Activated T-helper 1 cell treated with anti-CD3 and anti-CD28 coated beads, Interleukin-12 subunit alpha, Interleukin-12 subunit beta, Interleukin-2, Interleukin-4 antibody, amounts not matched to agents 30 ng/mL and 10 ng/mL and 1 ng/mL, durations not matched to agents 14 hours and 24 hours and 36 hours (primary cell): ENCODE measurements around the gene SOWAHA. TPM values are rescaled to one million over a fixed set of nuclear protein-coding genes. Genes with fewer than 3 reads are reported as not detected.
"Not testable (repeated sequence)": the region's sequence is repeated elsewhere in the genome, so short reads cannot be mapped to it uniquely, and the experiment has no call there.

Experiments used
- DNase-seq: peaks from one replicate; pipeline ENCODE4 v3.0.0; 2021; ENCODE audit warnings: low spot score
- H3K27ac Mint-ChIP-seq: one replicate; pipeline ENCODE4 v1.8.0; 2021; ENCODE audit warnings: mild to moderate bottlenecking, mixed read lengths
- H3K27me3 Mint-ChIP-seq: one replicate; pipeline ENCODE4 v1.8.0; 2022; ENCODE audit warnings: mild to moderate bottlenecking, moderate library complexity, mixed read lengths; ENCODE audit not compliant: insufficient read depth
- H3K36me3 Mint-ChIP-seq: one replicate; pipeline ENCODE4 v1.8.0; 2021; ENCODE audit warnings: low read depth, mixed read lengths
- H3K4me1 Mint-ChIP-seq: one replicate; pipeline ENCODE4 v1.8.0; 2021; ENCODE audit warnings: low read depth, mixed read lengths
- H3K4me3 Mint-ChIP-seq: one replicate; pipeline ENCODE4 v1.8.0; 2021; ENCODE audit warnings: mild to moderate bottlenecking, moderate library complexity, mixed read lengths
- H3K9me3 Mint-ChIP-seq: one replicate; pipeline ENCODE4 v1.8.0; 2021; ENCODE audit warnings: mixed read lengths
- intact Hi-C: fragments of 100-400 bp; cut with micrococcal nuclease; formaldehyde crosslinking; loops from one replicate; pipeline ENCODE4 v1.15.1; 2024
- total RNA-seq: library from RNA; stranded (reverse); gene quantifications from 2 replicates; pipeline ENCODE4 v1.2.3, GENCODE V29; 2022

SOWAHA gene
- total RNA-seq, 1 donor from 2014 or later: 0.54 TPM

GRCh38 chr5:132782101-132782500 is 31.0 kb upstream of the SOWAHA start:
- no peak overlapping the region for H3K4me3 Mint-ChIP-seq
- intact Hi-C loops: no loop called here
- no peaks in the 10 kb centered on the region for H3K9me3 Mint-ChIP-seq
- H3K36me3 Mint-ChIP-seq: peaks cover 1% of the 10 kb centered on the region
- H3K4me1 Mint-ChIP-seq: peaks cover 37% of the 10 kb centered on the region
- H3K27me3 Mint-ChIP-seq: peaks cover 49% of the 10 kb centered on the region
- DNase-seq: no peak
- H3K27ac Mint-ChIP-seq: no peak overlapping the region

DNA sequence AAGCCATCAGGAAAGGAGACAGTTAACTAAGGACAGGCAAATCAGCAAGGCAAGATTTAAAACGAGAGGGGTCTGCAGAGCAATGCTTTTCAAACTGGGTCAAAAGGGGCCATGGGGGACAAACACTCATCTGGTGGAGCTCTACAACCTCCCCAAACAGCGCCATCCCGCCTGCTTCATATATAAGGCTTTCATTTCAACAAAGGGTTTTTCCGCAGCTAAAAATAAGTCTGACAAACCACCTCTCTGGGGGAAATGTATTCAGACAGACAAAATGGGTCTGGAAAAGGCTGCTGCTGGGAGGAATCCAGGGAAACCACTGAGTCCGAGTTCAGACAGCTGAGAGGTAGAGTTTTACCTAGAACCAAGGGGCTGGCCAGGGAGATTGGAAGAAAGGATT is 27.7 kb upstream of the SOWAHA start:
- no peaks in the 10 kb centered on the region for H3K9me3 Mint-ChIP-seq
- intact Hi-C loops: no loop called here
- peaks cover 33% of the 10 kb centered on the region for H3K27me3 Mint-ChIP-seq
- no peak for DNase-seq
- H3K36me3 Mint-ChIP-seq: no peaks in the 10 kb centered on the region
- no peak overlapping the region for H3K27ac Mint-ChIP-seq
- no peak overlapping the region for H3K4me3 Mint-ChIP-seq
- peaks cover 17% of the 10 kb centered on the region for H3K4me1 Mint-ChIP-seq

GRCh38 chr5:132785864-132786263 is 27.2 kb upstream of the SOWAHA start:
- intact Hi-C loops: no loop called here
- peaks cover 32% of the 10 kb centered on the region for H3K27me3 Mint-ChIP-seq

GRCh38 chr5:132787076-132787475 is 26.0 kb upstream of the SOWAHA start:
- Mint-ChIP-seq H3K9me3 (no peaks in the 10 kb centered on the region), H3K27me3 (peaks cover 23% of the 10 kb centered on the region), H3K27ac (no peak overlapping the region), H3K36me3 (no peaks in the 10 kb centered on the region), H3K4me1 (peaks cover 16% of the 10 kb centered on the region), H3K4me3 (no peak overlapping the region)
- DNase-seq: no peak
- intact Hi-C loops: no loop called here

More at GRCh38 chr5:132785864-132786263, 27.2 kb upstream of the SOWAHA start:
- DNase-seq: no peak
- Mint-ChIP-seq H3K27ac (no peak overlapping the region), H3K36me3 (no peaks in the 10 kb centered on the region), H3K9me3 (no peaks in the 10 kb centered on the region), H3K4me1 (peaks cover 20% of the 10 kb centered on the region), H3K4me3 (no peak overlapping the region)

GRCh38 chr5:132788508-132788907 is 24.6 kb upstream of the SOWAHA start:
- Mint-ChIP-seq H3K4me3 (no peak overlapping the region), H3K9me3 (no peaks in the 10 kb centered on the region), H3K36me3 (no peaks in the 10 kb centered on the region), H3K27me3 (peaks cover 23% of the 10 kb centered on the region), H3K4me1 (peaks cover 15% of the 10 kb centered on the region), H3K27ac (no peak overlapping the region)
- intact Hi-C loops: no loop called here
- no peak for DNase-seq

- H3K27ac Mint-ChIP-seq: no peak overlapping the region
- DNase-seq: no peak
- peaks cover 20% of the 10 kb centered on the region for H3K27me3 Mint-ChIP-seq
- H3K9me3 Mint-ChIP-seq: no peaks in the 10 kb centered on the region
- no peak overlapping the region for H3K4me3 Mint-ChIP-seq
- intact Hi-C loops: no loop called here
- no peaks in the 10 kb centered on the region for H3K36me3 Mint-ChIP-seq
- peaks cover 15% of the 10 kb centered on the region for H3K4me1 Mint-ChIP-seq
Observed at GRCh38 chr5:132788990-132789886, 23.9 kb upstream of the SOWAHA start.

DNA sequence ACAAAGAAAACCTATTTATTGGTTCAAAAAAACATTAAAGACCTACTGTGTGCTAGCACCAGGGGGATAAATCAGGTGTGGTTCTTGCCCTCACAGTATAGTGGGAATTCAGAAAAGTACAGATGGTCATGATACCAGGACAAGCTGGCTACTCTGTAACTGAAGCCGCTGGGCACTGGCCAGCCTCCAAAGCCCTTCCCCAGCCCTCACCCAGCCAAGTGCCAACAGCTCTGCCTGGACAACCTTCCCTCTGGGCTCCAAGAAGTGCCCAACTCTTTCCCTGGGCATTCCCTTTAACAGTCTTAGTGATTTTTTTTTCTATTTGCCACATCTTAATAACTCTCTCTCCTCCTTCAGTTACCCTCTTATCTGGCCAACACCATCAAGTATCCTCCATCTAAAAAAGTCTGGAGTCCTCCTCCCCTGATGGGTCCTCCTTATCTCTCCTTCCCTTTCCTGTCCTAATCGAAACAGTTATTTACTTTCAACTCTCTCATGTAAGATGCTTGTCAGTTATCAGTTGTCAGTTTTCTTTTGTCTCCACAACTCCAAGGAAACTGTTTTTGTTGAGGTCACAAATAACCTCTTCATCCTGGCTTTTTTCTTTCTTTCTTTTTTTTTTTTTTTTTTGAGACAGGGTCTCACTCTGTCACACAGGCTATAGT is 22.8 kb upstream of the SOWAHA start:
- intact Hi-C loops: no loop called here
- peaks cover 10% of the 10 kb centered on the region for H3K4me1 Mint-ChIP-seq
- peaks cover 23% of the 10 kb centered on the region for H3K27me3 Mint-ChIP-seq
- DNase-seq: no peak
- no peak overlapping the region for H3K27ac Mint-ChIP-seq
- H3K4me3 Mint-ChIP-seq: no peak overlapping the region
- no peaks in the 10 kb centered on the region for H3K9me3 Mint-ChIP-seq
- H3K36me3 Mint-ChIP-seq: no peaks in the 10 kb centered on the region

DNA sequence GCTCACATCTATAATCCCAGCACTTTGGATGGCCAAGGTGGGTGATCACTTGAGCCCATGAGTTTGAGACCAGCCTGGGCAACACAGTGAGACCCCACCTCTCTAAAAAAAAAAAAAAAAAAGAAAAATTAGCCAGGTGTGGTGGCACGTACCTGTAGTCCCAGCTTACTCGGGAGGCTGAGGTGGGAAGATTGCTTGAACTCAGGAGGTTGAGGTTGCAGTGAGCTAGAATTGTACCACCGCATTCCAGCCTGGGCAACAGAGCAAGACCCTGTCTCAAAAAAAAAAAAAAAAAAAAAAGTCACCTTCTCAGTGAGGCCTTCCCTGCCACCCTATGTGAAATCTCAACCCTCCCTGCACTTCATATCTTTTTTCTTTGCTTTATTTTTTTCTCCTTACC is 22.1 kb upstream of the SOWAHA start:
- DNase-seq: no peak
- Mint-ChIP-seq H3K36me3 (no peaks in the 10 kb centered on the region), H3K9me3 (no peaks in the 10 kb centered on the region), H3K4me1 (peaks cover 4% of the 10 kb centered on the region), H3K27me3 (peaks cover 25% of the 10 kb centered on the region), H3K4me3 (no peak overlapping the region), H3K27ac (no peak overlapping the region)
- intact Hi-C loops: no loop called here

- H3K27ac Mint-ChIP-seq: no peak overlapping the region
- H3K4me3 Mint-ChIP-seq: no peak overlapping the region
- peaks cover 6% of the 10 kb centered on the region for H3K4me1 Mint-ChIP-seq
- H3K9me3 Mint-ChIP-seq: no peaks in the 10 kb centered on the region
- H3K36me3 Mint-ChIP-seq: no peaks in the 10 kb centered on the region
- no peak for DNase-seq
- H3K27me3 Mint-ChIP-seq: peaks cover 34% of the 10 kb centered on the region
- intact Hi-C loops: no loop called here
Observed at GRCh38 chr5:132797651-132798050, 15.5 kb upstream of the SOWAHA start.

DNA sequence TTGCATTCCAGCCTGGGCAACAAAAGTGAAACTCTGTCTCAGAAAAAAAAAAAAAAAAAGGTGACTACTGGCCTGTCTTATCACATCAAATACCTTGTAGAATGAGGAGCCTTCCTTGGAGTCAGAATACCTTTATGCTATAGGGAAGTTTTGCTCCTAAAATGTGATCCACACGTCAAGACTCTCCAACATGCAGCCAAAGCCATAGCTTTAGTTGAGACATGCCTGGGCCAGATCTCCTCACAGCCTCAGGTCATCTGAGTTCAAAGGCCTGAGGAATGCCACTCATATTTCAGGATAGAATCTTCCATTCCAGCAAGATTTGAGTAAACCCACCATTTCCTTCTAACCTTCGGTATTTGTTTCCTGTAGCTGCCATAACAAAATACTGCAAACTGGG is 13.7 kb upstream of the SOWAHA start:
- Mint-ChIP-seq H3K27me3 (peaks cover 41% of the 10 kb centered on the region), H3K27ac (no peak overlapping the region), H3K4me1 (peaks cover 6% of the 10 kb centered on the region), H3K4me3 (no peak overlapping the region), H3K9me3 (no peaks in the 10 kb centered on the region), H3K36me3 (no peaks in the 10 kb centered on the region)
- no peak for DNase-seq
- intact Hi-C loops: no loop called here

DNA sequence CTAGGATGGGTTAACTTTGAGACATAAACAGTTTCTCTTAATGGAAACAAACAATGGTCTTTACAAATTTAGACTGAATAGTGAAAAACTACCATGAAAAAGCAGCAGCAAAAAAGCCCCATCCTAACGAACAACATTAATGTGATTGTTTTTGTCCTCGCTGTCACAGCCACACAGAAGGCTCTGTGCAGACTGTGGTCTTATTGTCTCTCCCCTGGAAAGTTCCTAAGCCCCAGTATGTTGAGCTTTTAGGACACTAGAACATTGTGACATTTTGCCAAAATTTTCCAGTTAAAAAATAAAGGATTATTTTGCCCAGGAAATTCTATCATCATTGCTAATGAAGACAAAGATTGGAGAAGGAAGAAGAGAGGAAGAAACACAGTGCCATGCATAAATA is 12.6 kb upstream of the SOWAHA start:
- no peaks in the 10 kb centered on the region for H3K36me3 Mint-ChIP-seq
- no peak overlapping the region for H3K27ac Mint-ChIP-seq
- peaks cover 6% of the 10 kb centered on the region for H3K4me1 Mint-ChIP-seq
- DNase-seq: no peak
- intact Hi-C loops: no loop called here
- H3K27me3 Mint-ChIP-seq: peaks cover 44% of the 10 kb centered on the region
- no peak overlapping the region for H3K4me3 Mint-ChIP-seq
- H3K9me3 Mint-ChIP-seq: no peaks in the 10 kb centered on the region

DNA sequence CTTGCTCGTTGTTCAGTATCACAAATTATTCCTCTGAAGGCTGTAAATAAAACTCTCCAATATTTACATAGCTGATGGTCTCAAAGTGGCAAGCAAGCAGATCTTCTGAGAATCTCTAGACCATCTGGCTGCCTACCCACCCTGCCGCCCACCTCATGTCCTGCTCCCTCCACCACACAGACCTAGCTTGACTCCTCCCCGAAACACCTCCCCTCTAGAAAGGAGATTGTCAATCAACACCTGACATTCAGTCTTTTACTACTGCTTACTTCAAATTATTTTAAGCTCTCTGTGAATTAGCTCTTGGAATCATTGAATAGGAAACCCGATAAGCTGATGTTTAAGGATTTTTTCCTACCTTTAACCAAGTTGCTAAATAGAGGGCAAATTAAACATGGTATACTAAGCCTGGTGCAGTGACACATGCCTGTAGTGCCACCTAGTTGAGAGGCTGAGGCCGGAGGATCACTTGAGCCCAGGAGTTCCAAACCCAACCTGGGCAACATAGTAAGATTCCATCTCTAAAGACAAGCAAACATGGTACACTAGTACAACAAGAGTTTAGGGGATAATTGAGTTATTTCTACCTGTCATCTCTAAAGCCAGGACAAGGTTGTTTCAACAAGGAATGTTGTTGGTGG is 10.9 kb upstream of the SOWAHA start:
- Mint-ChIP-seq H3K36me3 (no peaks in the 10 kb centered on the region), H3K4me1 (peaks cover 6% of the 10 kb centered on the region), H3K27ac (no peak overlapping the region), H3K4me3 (no peak overlapping the region), H3K9me3 (no peaks in the 10 kb centered on the region), H3K27me3 (peaks cover 43% of the 10 kb centered on the region)
- no peak for DNase-seq
- intact Hi-C loops: loop anchor here (1.0 kb wide), 1 partner anchor 296 kb away; no protein-coding TSS in a partner anchor

DNA sequence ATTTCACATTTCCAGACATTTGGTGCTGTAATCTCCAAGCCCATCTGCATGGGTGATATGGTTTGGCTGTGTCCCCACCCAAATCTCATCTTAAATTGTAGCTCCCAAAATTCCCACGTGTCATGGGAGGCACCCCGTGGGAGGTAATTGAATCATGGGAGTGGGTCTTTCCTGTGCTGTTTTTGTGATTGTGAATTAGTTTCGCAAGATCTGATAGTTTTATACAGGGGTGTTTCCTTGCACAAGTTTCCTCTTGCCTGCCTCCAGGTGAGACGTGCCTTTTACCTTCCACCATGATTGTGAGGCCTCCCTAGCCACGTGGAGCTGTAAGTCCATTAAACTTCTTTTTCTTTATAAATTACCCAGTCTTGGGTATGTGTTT is 10.4 kb upstream of the SOWAHA start:
- H3K4me1 Mint-ChIP-seq, H3K9me3 Mint-ChIP-seq, H3K4me3 Mint-ChIP-seq, H3K36me3 Mint-ChIP-seq, H3K27ac Mint-ChIP-seq, DNase-seq: not testable (repeated sequence)
- peaks cover 46% of the 10 kb centered on the region for H3K27me3 Mint-ChIP-seq
- intact Hi-C loops: loop anchor here (1.0 kb wide), 1 partner anchor 296 kb away; no protein-coding TSS in a partner anchor
